ENCODE data around the gene RHOF.
A peak's percentile ranks its signal among the peaks of the same experiment; 100 is the strongest.

RHOF gene

DNA sequence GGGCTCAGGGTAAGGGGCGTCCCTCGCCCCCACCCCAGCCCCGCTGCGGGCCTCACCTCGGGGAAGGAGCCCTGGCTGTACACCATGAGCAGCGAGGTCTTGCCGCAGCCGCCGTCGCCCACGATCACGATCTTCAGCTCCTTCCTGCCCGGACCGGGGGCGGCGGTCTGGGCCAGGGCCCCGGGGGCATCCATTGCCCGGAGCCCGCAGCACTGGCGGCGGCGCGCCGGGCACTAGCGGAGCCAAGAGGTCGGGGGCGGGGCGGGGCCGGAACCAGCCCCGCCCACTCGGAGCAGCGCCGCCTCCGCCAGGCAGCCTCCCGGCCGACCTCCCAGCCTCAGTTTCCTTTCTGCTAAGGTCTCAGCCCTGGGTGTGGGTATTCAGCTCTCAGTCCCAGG is at the start of gene RHOF:
TSS of gene RHOF (minus strand) at position 249 of the 398 bp plus-strand sequence. CDS start at position 194, 55 bp downstream.
- no peak for TF ChIP-seq CTCF (IDR thresholded peaks at IDR 0.05; ENCODE audit: insufficient read depth, missing control alignments)
- DNase-seq (ENCODE audit: insufficient read length, low spot score): no peak
- FAIRE-seq: no peak

DNA sequence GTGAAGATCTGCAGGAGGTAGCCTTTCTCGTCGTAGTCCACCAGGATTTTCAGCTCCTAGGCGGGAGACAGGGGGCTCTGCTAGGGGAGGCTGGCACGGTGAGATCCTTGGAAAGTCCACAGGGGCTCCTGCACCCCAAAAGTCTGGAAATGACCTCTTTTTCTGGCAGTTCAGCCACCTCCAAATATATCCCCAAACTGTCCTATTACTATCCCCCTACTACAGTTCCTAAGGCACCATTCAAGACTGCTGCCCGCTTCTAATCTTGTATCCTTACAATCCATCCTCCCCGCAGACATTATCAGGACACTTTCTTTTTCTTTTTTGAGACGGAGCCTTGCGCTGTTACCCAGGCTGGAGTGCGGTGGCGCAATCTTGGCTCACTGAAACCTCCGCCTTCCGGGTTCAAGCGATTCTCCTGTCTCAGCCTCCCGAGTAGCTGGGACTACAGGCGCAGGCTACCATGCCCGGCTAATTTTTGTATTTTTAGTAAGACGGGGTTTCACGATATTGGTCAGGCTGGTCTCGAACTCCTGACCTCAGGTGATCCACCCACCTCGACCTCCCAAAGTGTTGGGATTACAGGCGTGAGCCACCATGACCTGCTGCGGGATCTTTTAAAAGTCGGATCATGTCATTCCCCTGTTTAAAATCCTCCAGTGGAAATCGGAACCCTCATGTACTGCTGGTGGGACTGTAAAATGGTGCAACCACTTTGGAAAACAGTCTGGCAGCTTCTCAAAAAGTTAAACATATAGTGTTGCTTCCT is 46.7 kb upstream of the RHOF start:
- no peak for TF ChIP-seq CTCF (IDR thresholded peaks at IDR 0.05; ENCODE audit: insufficient read depth, missing control alignments)
- DNase-seq (ENCODE audit: insufficient read length, low spot score) (no peak), FAIRE-seq (no peak)

DNA sequence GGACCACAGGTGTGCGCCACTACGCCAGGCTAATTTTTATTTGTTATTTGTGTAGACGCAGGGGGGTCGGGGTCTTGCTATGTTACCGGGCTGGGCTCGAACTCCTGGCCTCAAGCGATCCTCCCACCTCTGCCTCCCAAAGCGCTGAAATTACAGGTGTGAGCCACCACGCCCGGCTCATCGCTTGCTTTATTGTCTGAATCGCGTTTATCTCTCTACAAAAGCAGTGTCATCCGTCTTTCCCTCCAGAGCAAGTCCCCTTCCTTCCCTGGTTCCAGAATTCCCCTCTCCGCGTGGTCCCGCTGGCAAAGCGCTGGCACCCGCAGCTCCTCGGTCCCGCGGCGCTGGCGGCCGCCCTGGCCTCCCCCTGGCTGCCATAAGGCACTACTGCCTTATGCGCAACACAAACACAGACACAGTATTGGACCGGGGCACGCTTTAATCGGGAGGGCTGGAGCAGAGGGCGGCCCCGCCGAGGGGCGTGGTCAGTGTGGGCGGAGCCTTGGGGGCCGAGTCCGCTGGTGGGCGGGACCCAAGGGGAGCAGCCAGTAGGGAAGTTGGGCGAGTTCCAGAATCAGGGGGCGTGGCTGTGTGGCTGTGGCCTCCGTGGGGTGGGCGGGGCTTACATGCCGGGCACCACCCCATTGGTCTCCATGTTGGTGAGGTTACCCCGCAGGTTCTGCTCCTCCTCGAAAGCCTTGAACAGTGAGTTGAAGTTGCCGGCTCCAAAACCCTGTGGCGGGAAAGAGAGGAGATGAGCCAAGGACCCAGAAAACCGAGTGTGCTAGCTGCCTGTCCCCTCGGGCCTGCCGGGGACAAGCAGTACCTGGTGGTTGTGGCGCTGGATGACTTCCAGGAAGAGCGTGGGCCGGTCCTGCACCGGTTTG is 45.9 kb upstream of the RHOF start:
- FAIRE-seq: no peak
- peak; percentile 86 for DNase-seq (ENCODE audit: insufficient read length, low spot score)
- no peak for TF ChIP-seq CTCF (IDR thresholded peaks at IDR 0.05; ENCODE audit: insufficient read depth, missing control alignments)

DNA sequence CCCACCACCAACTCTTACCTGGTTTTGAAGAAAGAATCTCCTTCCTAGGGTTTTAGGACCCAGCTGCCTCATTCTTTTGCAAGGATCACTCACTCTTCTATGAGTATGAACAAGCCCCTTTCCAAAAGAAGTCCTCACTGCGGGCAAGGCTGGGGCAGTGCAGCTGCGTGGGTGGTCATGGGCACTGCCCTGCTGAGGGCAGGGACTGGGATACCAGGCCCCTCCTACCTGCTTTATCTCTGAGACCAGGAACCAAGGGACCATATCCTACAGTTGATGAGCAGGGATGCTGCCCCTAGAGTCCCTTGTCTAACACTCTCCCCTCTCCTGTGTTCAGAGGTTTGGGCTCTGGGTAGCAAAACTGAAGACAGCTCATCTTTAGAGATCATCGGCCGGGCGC is 44.6 kb upstream of the RHOF start:
- no peak for FAIRE-seq
- DNase-seq (ENCODE audit: insufficient read length, low spot score): no peak
- no peak for TF ChIP-seq CTCF (IDR thresholded peaks at IDR 0.05; ENCODE audit: insufficient read depth, missing control alignments)

DNA sequence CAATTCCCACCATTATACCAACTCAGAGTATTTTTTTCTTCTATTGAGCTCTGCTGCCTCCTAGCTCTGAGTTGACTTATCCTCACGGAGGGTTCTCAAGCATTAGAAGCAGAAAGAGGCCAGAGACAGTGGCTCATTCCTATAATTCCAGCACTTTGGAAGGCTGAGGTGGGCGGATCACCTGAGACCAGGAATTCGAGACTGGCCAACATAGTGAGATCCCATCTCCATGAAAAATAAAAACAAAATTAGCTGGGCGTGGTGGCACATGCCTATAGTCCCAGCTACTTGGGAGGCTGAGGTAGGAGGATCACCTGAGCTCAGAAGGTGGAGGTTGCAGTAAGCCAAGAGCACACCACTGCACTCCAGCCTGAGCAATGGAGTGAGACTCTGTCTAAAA is 44.2 kb upstream of the RHOF start:
- no peak for TF ChIP-seq CTCF (IDR thresholded peaks at IDR 0.05; ENCODE audit: insufficient read depth, missing control alignments)
- DNase-seq (ENCODE audit: insufficient read length, low spot score) (no peak), FAIRE-seq (no peak)

- DNase-seq (ENCODE audit: insufficient read length, low spot score): no peak
- TF ChIP-seq CTCF (IDR thresholded peaks at IDR 0.05; ENCODE audit: insufficient read depth, missing control alignments): no peak
- FAIRE-seq: no peak
Measured at GRCh38 chr12:121831571-121832245, 38.2 kb upstream of the RHOF start.
